Neuron (in vitro differentiated cells): Measurements from ENCODE around the gene EIF3A.

Experiments
- H2AFZ ChIP-seq: one replicate; pipeline ENCODE4 v1.6.1; 2013; ENCODE audit warnings: low read depth, mild to moderate bottlenecking, inconsistent platforms, low read length, moderate library complexity
- H3K27me3 ChIP-seq: one replicate; pipeline ENCODE4 v1.6.1; 2013; ENCODE audit warnings: low read length; ENCODE audit not compliant: insufficient read depth
- H3K36me3 ChIP-seq: one replicate; pipeline ENCODE4 v1.6.1; 2013; ENCODE audit warnings: low read length; ENCODE audit not compliant: insufficient read depth
- H3K4me1 ChIP-seq: one replicate; pipeline ENCODE4 v1.6.1; 2013; ENCODE audit warnings: low read length; ENCODE audit not compliant: insufficient read depth
- H3K4me3 ChIP-seq: 2 replicates; pipeline ENCODE4 v1.5.1; 2013; ENCODE audit warnings: mild to moderate bottlenecking, low read length, moderate library complexity
- H3K9me3 ChIP-seq: one replicate; pipeline ENCODE4 v1.6.1; 2013; ENCODE audit warnings: low read length

EIF3A gene

DNA sequence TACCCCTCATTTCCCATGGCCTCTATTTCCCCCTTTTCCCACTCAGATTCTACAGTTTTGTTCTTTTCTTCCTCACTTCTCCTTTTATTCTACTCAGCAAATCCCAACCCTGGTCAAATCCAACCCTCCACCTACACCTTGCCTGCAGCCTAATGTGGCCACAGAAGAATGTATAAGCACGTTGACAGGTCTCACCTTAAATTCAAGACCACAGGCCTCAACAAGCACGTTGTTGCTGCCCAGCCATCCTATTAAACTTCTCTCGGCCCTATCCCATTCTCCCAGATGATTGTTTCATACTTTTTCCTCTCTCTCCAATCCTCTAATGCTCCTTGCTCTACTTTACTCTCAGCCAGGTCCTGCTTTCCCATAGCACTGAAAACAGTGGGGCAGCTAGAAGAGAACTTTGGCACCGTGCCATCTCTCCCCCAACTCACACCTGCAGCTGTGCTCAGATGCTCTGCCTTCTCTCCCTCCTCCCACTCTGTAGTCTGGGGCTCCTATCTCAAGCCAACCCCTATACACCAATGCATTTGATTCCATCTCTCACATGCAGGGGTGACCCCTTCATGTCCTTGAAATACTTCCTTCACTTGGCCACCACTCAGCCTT is 6.8 kb upstream of the EIF3A start:
- H3K27me3 ChIP-seq: no peaks in the 10 kb centered on the region
- H2AFZ ChIP-seq: no peak overlapping the region
- H3K9me3 ChIP-seq: no peaks in the 10 kb centered on the region
- no peaks in the 10 kb centered on the region for H3K4me1 ChIP-seq
- no peak overlapping the region for H3K4me3 ChIP-seq
- no peaks in the 10 kb centered on the region for H3K36me3 ChIP-seq

DNA sequence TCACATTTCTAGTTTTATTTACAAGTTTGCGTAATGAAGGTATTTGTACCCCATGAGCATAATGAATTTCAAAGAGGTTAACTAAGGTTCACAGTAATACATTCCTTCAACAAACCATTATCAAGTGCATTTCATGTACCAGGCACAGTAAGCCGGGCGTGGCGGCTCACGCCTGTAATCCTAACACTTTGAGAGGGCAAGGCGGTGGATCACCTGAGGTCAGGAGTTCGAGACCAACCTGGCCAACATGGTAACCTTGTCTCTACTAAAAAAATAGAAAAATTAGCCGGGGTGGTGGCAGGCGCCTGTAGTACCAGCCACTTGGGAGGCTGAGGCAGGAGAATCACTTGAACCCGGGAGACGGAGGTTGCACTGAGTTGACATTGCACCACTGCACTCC is 4.3 kb upstream of the EIF3A start:
- Histone ChIP-seq H2AFZ (no peak overlapping the region), H3K36me3 (no peaks in the 10 kb centered on the region), H3K27me3 (no peaks in the 10 kb centered on the region), H3K4me3 (no peak overlapping the region), H3K9me3 (no peaks in the 10 kb centered on the region), H3K4me1 (no peaks in the 10 kb centered on the region)

DNA sequence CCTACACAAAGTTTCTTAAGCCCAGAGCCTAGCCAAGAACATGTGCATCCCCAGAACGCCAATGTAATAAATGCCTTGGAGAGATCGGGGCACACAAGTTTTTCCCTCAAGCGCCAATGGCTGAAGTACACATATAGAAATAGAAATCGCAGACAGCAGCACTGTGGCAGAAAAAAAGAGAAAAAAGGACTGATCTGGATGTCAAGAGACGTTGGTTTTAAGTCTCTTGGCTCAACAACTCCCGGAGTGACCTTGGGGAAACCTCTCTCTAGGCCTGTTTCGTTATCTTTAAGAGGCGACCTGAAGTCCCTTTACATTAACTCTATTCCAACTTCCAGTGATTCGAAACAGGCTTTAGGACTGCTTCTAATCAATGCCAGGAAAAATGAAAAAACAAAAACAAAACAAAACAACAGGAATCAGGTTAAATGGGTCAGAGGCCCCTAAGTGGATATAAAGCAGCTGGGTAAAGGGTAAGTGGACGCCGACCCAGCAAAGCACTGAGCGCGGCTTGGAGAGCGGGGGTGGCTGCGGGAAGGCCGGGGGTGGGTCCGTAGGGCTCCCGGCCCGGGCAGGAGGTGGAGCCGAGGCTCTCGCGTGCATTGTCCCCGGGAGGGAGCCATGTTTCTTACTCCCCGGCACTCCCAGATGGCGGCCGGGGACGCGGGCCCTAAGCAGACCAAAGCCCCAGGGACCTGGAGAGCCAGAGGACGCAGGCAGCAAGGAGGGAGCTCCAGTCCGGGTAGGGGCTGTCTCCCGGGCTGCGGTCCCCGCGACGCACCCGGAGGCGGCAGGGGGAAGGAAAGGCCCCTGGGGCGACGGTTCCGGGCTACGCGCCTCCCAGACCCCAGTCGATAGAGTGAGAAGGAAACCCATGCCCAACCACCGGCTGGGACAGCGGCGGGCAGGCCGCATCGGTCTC is 757 bp downstream of the EIF3A start:
- Histone ChIP-seq H3K27me3 (no peaks in the 10 kb centered on the region), H3K36me3 (peaks cover 10% of the 10 kb centered on the region), H3K9me3 (peaks cover 2% of the 10 kb centered on the region)

DNA sequence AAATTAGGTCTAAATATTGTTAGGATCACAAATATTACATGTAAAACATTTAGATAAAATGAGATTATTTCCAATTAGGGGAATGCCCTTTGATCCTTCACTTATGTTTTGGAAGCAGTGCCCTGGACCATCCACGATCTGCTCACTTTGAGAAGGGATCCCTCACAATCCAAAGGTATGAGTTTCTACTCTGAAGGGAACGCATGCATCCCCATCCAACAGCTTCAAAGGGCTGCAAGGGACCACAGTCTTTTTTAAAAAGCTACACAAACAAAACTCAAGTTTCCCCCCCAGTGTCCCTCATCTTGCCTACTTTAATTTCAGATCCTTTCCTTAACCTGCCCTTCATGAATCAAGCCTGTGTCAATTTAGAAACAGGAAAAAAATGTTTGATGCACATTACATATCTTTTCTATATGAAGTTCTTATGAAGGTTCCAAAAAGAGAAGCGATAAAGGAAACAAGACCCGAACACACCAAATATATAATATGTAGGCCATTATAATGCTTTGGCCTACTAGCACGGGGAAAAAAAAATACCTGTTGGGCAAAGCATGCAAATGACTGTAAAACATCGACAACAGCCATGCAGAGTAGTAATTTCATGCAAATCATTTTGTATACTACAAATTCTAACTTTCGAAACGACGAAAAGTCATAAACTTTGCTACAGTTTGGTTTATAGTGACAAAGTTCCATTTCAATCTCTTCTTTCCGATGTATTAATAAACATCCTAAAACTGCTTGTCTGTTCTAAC is 2.0 kb downstream of the EIF3A start:
- Histone ChIP-seq H2AFZ (no peak overlapping the region), H3K36me3 (peaks cover 14% of the 10 kb centered on the region), H3K27me3 (no peaks in the 10 kb centered on the region), H3K4me3 (peak overlapping the region; percentile 98), H3K4me1 (peaks cover 11% of the 10 kb centered on the region), H3K9me3 (peaks cover 2% of the 10 kb centered on the region)

More for the DNA sequence above, 757 bp downstream of the EIF3A start:
- peak overlapping the region; percentile 89 for H2AFZ ChIP-seq
- H3K4me1 ChIP-seq: peaks cover 11% of the 10 kb centered on the region
- peak overlapping the region; percentile 98 for H3K4me3 ChIP-seq

DNA sequence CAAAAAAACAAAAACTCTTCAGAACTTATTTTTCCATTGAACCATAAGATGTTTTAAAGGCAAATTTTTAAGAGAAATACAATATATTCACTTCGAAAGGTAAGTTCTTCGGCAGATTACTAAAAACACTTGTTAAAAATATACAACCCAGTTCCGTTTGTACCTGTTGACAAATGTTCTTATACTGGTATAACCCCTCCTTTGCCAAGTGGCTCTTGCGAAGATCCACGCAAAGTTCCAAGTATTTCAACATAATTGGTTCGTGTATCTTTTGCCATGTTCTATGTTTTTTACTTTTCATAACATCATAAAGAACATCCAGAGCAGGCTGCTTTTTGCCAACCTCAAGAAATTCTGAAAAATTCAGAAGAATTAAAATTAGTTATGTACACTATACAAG is 7.0 kb downstream of the EIF3A start:
- Histone ChIP-seq H3K4me1 (peaks cover 7% of the 10 kb centered on the region), H3K4me3 (no peak overlapping the region), H3K27me3 (no peaks in the 10 kb centered on the region), H3K9me3 (peaks cover 2% of the 10 kb centered on the region), H2AFZ (no peak overlapping the region), H3K36me3 (peaks cover 59% of the 10 kb centered on the region)

DNA sequence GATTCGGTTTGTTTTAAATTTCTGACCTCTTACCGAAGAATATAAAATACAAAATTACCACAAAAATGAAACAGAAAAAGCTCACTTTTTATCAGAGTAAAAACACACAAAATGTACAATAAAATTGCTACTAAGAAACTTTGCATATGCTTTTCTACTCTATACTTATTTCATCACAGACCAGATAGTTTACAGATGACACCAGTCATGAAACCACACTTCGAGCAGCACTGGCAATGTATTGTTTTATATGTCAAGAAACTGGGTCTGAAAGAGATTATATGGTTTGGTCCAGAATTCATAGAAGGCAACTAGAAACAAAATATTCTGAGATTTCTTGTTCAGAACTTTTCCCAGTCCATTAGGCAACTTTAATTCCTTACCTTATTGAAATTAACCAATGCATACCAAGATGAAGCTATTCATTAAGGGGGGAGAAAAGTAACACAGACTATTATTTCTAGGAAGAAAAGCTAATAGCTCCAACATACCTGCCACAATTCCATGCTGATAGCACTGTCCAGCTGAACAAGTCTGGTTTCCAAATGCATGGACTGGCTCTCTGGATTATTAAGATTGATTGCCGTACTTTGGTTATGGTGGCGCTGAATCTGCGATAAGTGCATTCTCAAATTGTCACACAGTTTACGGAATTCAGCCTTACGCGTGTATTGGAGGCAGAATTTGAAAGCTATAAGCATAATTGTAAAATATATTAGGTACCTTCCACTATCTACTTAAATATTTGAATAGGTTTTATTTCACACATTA is 10.0 kb downstream of the EIF3A start:
- no peak overlapping the region for H2AFZ ChIP-seq
- peaks cover 75% of the 10 kb centered on the region for H3K36me3 ChIP-seq

DNA sequence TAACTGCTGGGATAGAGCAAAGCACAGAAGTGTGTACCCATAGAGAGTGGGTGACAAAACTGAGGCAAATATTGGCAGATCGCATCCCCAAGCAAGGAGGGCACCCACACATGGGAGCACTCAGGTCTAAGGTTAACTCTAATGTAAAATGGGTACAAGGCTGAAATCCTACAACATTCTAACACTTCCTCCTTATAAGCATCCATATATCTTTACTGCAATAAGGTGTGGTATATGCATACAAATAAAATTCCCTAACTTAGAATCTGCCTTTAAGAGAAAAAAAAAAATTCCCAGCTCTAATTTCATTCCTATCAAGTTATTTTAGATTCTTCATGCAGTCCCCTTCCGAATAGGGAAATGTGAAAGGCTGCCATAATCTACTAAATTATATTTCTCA is 18.7 kb downstream of the EIF3A start:
- no peaks in the 10 kb centered on the region for H3K4me1 ChIP-seq
- peaks cover 93% of the 10 kb centered on the region for H3K36me3 ChIP-seq
- no peak overlapping the region for H3K4me3 ChIP-seq
- no peaks in the 10 kb centered on the region for H3K27me3 ChIP-seq
- no peak overlapping the region for H2AFZ ChIP-seq
- H3K9me3 ChIP-seq: no peaks in the 10 kb centered on the region

More for the DNA sequence above, 10.0 kb downstream of the EIF3A start:
- H3K27me3 ChIP-seq: no peaks in the 10 kb centered on the region
- no peaks in the 10 kb centered on the region for H3K4me1 ChIP-seq
- H3K4me3 ChIP-seq: no peak overlapping the region
- H3K9me3 ChIP-seq: no peaks in the 10 kb centered on the region

DNA sequence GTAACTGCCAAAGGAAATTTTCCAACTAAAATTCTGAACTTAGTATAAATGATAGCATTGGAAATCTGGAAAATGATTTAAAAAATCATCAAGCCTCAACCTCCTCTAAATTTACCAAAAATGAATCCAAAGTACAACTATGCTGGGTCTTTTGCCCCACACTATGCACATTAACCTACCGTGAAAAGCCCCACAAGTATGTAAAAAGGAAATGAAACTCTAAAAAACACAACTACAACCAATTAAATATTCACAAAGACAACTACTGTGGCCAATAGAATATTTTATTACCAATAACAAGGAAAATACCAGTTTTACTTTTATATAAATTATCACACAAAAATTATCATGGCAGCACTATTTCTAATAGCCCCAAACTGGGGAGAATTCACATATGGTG is 19.3 kb downstream of the EIF3A start:
- H3K4me1 ChIP-seq: no peaks in the 10 kb centered on the region
- H2AFZ ChIP-seq: no peak overlapping the region
- no peaks in the 10 kb centered on the region for H3K9me3 ChIP-seq
- no peaks in the 10 kb centered on the region for H3K27me3 ChIP-seq
- no peak overlapping the region for H3K4me3 ChIP-seq
- H3K36me3 ChIP-seq: peaks cover 94% of the 10 kb centered on the region

DNA sequence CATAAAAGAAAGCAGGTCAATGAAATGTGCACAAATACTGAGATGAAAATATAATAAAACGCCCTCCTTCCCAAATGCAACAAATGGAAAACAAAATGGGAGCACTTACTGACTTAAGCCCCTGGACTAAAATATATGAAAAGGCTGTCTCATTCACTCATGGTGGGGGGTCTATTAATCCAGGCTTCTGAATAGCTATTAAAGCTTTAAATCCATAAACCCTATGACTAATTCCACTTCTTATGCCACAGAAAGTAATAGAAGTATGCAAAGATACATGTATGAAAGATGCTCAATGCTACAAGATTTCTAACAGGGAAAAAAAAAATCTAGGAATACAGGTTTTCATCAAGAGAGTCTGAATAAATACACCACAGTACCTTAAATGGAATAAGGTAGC is 20.5 kb downstream of the EIF3A start:
- Histone ChIP-seq H3K4me1 (no peaks in the 10 kb centered on the region), H3K9me3 (no peaks in the 10 kb centered on the region), H3K27me3 (no peaks in the 10 kb centered on the region), H3K36me3 (peaks cover 97% of the 10 kb centered on the region), H3K4me3 (no peak overlapping the region), H2AFZ (no peak overlapping the region)

DNA sequence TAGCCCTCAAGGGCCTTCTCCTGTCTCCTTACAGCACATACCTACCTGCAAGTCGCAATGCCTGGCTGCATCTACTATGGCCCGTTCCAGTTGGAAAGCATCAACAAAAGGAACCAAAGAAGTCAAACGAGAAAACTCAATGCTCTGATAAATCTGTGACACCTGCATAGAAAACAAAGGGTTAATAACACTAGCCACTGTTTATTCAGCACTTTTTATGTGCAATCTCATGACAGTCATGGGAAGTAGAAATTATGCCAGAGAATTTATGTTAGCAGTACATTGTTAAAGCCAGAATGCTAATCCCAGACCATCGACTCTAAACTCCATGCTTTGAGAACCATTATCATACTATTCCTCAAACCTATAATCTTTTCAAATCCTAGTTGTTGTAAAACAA is 21.1 kb downstream of the EIF3A start:
- Histone ChIP-seq H2AFZ (no peak overlapping the region), H3K4me1 (no peaks in the 10 kb centered on the region), H3K27me3 (no peaks in the 10 kb centered on the region), H3K9me3 (no peaks in the 10 kb centered on the region), H3K36me3 (peaks cover 98% of the 10 kb centered on the region), H3K4me3 (no peak overlapping the region)

DNA sequence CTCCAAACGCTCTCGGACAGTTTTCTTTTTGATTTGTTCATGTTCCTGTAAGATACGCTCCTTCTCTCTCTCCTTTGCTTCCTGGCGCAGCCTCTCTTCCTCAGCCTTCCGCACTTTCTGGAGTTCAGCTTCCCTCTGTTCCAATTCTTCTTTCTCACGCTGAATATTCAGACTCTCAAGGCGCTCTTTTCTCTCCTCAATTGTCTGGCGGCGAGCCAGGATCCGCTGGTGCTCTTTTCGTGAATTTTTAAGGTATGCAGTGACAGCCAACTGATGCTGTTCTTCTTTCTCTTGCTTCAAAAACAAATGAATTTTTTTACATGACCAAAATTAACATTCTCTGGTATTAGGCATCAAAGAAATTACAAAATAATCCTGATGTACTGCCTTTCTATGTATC is 22.6 kb downstream of the EIF3A start:
- H3K4me3 ChIP-seq: no peak overlapping the region
- H3K4me1 ChIP-seq: no peaks in the 10 kb centered on the region
- H3K27me3 ChIP-seq: no peaks in the 10 kb centered on the region
- no peak overlapping the region for H2AFZ ChIP-seq
- peaks cover 97% of the 10 kb centered on the region for H3K36me3 ChIP-seq
- H3K9me3 ChIP-seq: peaks cover 2% of the 10 kb centered on the region

DNA sequence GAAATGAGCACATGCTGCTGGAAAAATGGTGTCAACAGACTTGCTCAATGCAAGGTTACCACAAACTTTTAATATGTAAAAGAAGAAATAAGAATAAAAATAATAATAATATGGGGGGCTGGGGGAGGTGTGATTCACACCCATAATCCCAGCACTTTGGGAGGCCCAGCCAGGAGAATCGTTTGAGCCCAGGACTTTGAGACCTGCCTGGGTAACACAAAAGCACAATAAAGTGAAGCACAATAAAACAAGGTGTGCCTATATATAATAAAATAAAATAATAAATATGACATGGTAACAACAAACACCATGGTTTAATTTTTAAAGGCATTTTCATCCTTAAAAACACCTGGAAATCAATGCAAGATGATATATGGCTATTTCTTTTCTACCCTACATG is 25.1 kb downstream of the EIF3A start:
- Histone ChIP-seq H3K4me3 (no peak overlapping the region), H2AFZ (no peak overlapping the region), H3K9me3 (peaks cover 2% of the 10 kb centered on the region), H3K36me3 (peaks cover 97% of the 10 kb centered on the region), H3K4me1 (no peaks in the 10 kb centered on the region), H3K27me3 (no peaks in the 10 kb centered on the region)
